Neural progenitor cell (in vitro differentiated cells): ENCODE results near the gene ACAD9. TPM values are rescaled to one million over a fixed set of nuclear protein-coding genes. Genes with fewer than 3 reads are reported as not detected.

ENCODE experiments used
- DNase-seq: peaks from one replicate; pipeline ENCODE4 v3.0.0-alpha.2; 2016; ENCODE audit warnings: low spot score
- H2AFZ ChIP-seq: fragments of 200-600 bp; sonication (generic); replicated peaks from 2 replicates; pipeline ENCODE4 v1.6.1; 2016; ENCODE audit warnings: antibody characterized with exemption
- H3F3A ChIP-seq: fragments of 200-600 bp; sonication (generic); 2 replicates; pipeline ENCODE4 v1.6.1; 2016; ENCODE audit warnings: antibody characterized with exemption, low read depth
- H3K27ac ChIP-seq: fragments of 200-600 bp; sonication (generic); 2 replicates; pipeline ENCODE4 v1.5.1; 2016; ENCODE audit warnings: mild to moderate bottlenecking
- H3K27me3 ChIP-seq: fragments of 200-600 bp; sonication (generic); 2 replicates; pipeline ENCODE4 v1.6.1; 2016; ENCODE audit warnings: mild to moderate bottlenecking, moderate library complexity
- H3K36me3 ChIP-seq: fragments of 200-600 bp; sonication (generic); 2 replicates; pipeline ENCODE4 v1.5.1; 2016
- H3K4me1 ChIP-seq: fragments of 200-600 bp; sonication (generic); 2 replicates; pipeline ENCODE4 v1.6.1; 2016; ENCODE audit warnings: mixed run types
- H3K4me2 ChIP-seq: fragments of 200-600 bp; sonication (generic); 2 replicates; pipeline ENCODE4 v1.6.1; 2016
- H3K4me3 ChIP-seq: fragments of 200-600 bp; sonication (generic); 2 replicates; pipeline ENCODE4 v1.5.1; 2016
- H3K79me2 ChIP-seq: fragments of 200-600 bp; sonication (generic); 2 replicates; pipeline ENCODE4 v1.6.1; 2016; ENCODE audit warnings: low read depth
- H3K9ac ChIP-seq: fragments of 200-600 bp; sonication (generic); 2 replicates; pipeline ENCODE4 v1.6.1; 2016
- H3K9me3 ChIP-seq: fragments of 200-600 bp; sonication (generic); 2 replicates; pipeline ENCODE4 v1.5.1; 2016; ENCODE audit warnings: low read depth
- H4K20me1 ChIP-seq: fragments of 200-600 bp; sonication (generic); 2 replicates; pipeline ENCODE4 v1.6.1; 2016; ENCODE audit warnings: low read depth
- H3K27ac Mint-ChIP-seq: 3 replicates; pipeline ENCODE4 v1.8.0; 2021; ENCODE audit warnings: mixed read lengths
- H3K27me3 Mint-ChIP-seq: 2 replicates; pipeline ENCODE4 v1.8.0; 2022; ENCODE audit warnings: low read depth, mild to moderate bottlenecking, inconsistent platforms, moderate library complexity, mixed read lengths; ENCODE audit not compliant: insufficient read depth
- H3K36me3 Mint-ChIP-seq: 3 replicates; pipeline ENCODE4 v1.8.0; 2021; ENCODE audit warnings: mixed read lengths
- H3K4me1 Mint-ChIP-seq: 3 replicates; pipeline ENCODE4 v1.8.0; 2021; ENCODE audit warnings: mixed read lengths
- H3K4me3 Mint-ChIP-seq: 3 replicates; pipeline ENCODE4 v1.8.0; 2021; ENCODE audit warnings: mild to moderate bottlenecking, moderate library complexity, mixed read lengths
- H3K9me3 Mint-ChIP-seq: 3 replicates; pipeline ENCODE4 v1.8.0; 2020; ENCODE audit warnings: mixed read lengths
- EZH2 ChIP-seq: fragments of 200-600 bp; sonication (generic); IDR thresholded peaks from 2 replicates; pipeline ENCODE4 v1.6.1; 2017; ENCODE audit warnings: antibody characterized with exemption, mild to moderate bottlenecking, moderate library complexity
- EZH2phosphoT487 ChIP-seq: fragments of 200-600 bp; sonication (generic); IDR thresholded peaks from 2 replicates; pipeline ENCODE4 v1.6.1; 2017; ENCODE audit warnings: antibody characterized with exemption
- total RNA-seq: library from RNA; depleted of rRNA; stranded (reverse); fragments of >200 nt; gene quantifications from 2 replicates; pipeline ENCODE4 v1.2.3, GENCODE V29; 2015; ENCODE audit warnings: low replicate concordance
- TF ChIP-seq, protein P1 (sequence below): fragments of 200-600 bp; sonication (generic); IDR thresholded peaks from 2 replicates; pipeline ENCODE4 v1.5.1; 2017; ENCODE audit warnings: antibody characterized with exemption, mild to moderate bottlenecking

Gene ACAD9
- total RNA-seq, 1 donor from 2014 or later = 25.0 TPM

DNA sequence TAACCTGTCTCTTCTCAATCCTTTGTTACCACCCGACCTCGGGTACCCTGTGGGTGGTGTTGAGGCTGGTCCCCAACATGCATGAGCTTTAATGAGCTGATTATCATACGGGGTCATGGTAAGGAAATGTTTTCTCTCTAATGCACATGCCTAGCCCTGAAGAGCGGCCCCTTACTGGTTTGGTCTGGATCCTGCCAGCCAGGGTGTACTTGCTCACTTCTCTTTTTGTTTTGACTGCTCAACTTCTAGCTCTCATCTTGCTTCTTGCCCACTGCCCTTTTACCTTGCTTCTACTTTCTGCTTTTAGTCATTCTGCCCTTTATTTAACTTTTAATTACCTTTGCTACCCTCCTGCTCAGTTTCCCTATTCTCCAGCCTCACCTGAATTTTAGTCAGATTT is 44.3 kb upstream of the ACAD9 start:
- H3K27ac ChIP-seq = no peak overlapping the region
- H3K27me3 ChIP-seq = no peaks in the 10 kb centered on the region
- no peak overlapping the region for H3K9ac ChIP-seq
- Mint-ChIP-seq H3K27ac (no peak overlapping the region), H3K27me3 (no peaks in the 10 kb centered on the region), H3K36me3 (no peaks in the 10 kb centered on the region), H3K4me1 (no peaks in the 10 kb centered on the region), H3K9me3 (no peaks in the 10 kb centered on the region), H3K4me3 (no peak overlapping the region)
- no peak overlapping the region for H3K4me3 ChIP-seq
- H3K4me1 ChIP-seq = no peaks in the 10 kb centered on the region
- no peak overlapping the region for H2AFZ ChIP-seq
- no peak for TF ChIP-seq EZH2
- no peak for TF ChIP-seq EZH2phosphoT487
- DNase-seq = no peak
- no peaks in the 10 kb centered on the region for H4K20me1 ChIP-seq
- no peaks in the 10 kb centered on the region for H3K79me2 ChIP-seq
- H3K9me3 ChIP-seq = no peaks in the 10 kb centered on the region
- H3K4me2 ChIP-seq = no peak overlapping the region
- H3F3A ChIP-seq = no peaks in the 10 kb centered on the region
- no peaks in the 10 kb centered on the region for H3K36me3 ChIP-seq

DNA sequence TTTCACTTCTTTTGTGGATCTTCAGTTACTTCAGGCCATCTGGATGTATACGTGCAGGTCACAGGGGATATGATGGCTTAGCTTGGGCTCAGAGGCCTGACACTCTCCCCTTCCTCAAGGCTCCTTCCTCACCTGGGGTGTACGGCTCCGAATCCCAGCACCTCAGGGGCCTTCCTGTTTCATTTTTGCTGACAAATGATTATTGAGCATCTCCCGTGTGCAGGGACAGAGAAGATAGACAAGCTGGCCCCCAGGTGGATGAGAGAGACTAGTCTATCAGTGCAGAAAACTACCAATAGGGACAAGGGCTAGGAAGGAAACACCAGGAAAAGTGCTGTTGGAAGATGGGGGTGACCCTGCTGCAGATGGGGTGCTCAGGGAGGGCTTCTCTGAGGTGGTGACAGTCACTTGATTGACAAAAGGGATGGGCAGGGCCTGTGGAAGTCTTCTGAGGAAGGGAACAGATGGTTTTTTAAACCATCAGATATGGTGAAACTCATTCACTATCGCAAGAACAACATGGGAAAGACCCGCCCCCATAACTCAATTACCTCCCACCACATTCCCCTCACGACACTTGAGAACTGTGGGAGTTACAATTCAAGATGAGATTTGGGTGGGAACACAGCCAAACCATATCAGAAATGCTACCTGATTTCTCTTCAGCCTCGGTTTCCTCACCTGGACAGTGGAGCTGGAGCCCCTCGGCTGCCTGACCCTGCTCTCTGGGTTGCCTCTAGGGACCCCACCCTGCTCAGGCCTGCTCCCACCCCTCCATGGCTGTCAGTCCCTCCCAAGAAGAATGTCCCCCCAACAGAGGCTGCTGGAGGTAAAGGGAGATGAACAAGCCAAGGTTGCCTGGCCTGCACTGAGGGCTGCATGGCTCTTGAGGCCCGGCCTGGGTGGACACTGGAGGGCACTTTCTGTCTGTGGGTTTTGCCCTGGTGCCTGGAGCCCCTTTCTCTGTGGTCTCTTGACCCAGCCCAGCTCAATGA is 37.2 kb upstream of the ACAD9 start:
- H3K4me2 ChIP-seq = no peak overlapping the region
- H3K9me3 ChIP-seq = no peaks in the 10 kb centered on the region
- no peaks in the 10 kb centered on the region for H3K79me2 ChIP-seq
- H3K36me3 ChIP-seq = no peaks in the 10 kb centered on the region
- H3K27ac ChIP-seq = no peak overlapping the region
- peaks cover 6% of the 10 kb centered on the region for H3K4me1 ChIP-seq
- DNase-seq = no peak
- no peak overlapping the region for H3K4me3 ChIP-seq
- peaks cover 3% of the 10 kb centered on the region for H3K27me3 Mint-ChIP-seq
- H3F3A ChIP-seq = no peaks in the 10 kb centered on the region
- TF ChIP-seq EZH2 = no peak
- H3K4me3 Mint-ChIP-seq = no peak overlapping the region
- peaks cover 14% of the 10 kb centered on the region for H3K4me1 Mint-ChIP-seq
- H4K20me1 ChIP-seq = no peaks in the 10 kb centered on the region
- H3K9ac ChIP-seq = no peak overlapping the region
- peak overlapping the region; percentile 14 for H3K27ac Mint-ChIP-seq
- no peaks in the 10 kb centered on the region for H3K9me3 Mint-ChIP-seq
- no peak overlapping the region for H2AFZ ChIP-seq
- H3K27me3 ChIP-seq = no peaks in the 10 kb centered on the region
- no peaks in the 10 kb centered on the region for H3K36me3 Mint-ChIP-seq

DNA sequence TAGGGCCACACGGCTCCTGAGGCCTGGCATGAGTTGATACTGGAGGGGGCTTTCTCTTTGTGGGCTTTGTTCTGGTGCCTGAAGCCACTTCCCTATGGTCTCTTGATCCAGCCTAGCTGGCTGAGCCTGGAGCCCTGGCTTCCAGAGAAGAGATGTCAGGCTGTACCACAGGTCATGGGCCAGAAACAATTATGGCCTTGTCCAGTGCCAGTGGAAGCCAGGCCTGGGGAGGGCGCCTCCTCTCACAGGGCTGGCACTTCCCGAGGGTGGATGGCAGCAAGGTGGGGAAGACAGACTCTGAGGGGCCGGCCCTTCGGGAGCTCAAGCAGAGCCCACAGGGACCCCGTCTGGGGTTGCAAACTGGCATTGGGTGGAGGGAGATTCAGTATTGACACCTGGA is 34.9 kb upstream of the ACAD9 start:
- H3K9ac ChIP-seq = no peak overlapping the region
- H3K9me3 Mint-ChIP-seq = no peaks in the 10 kb centered on the region
- H3K4me3 ChIP-seq = no peak overlapping the region
- H3K27me3 Mint-ChIP-seq = peaks cover 3% of the 10 kb centered on the region
- H3K79me2 ChIP-seq = no peaks in the 10 kb centered on the region
- no peak overlapping the region for H3K4me2 ChIP-seq
- no peaks in the 10 kb centered on the region for H3K36me3 Mint-ChIP-seq
- H3K9me3 ChIP-seq = no peaks in the 10 kb centered on the region
- TF ChIP-seq EZH2 = no peak
- H3K27me3 ChIP-seq = no peaks in the 10 kb centered on the region
- H4K20me1 ChIP-seq = no peaks in the 10 kb centered on the region
- H3K27ac ChIP-seq = no peak overlapping the region
- no peak for DNase-seq
- H3K27ac Mint-ChIP-seq = no peak overlapping the region
- peaks cover 14% of the 10 kb centered on the region for H3K4me1 Mint-ChIP-seq
- peaks cover 6% of the 10 kb centered on the region for H3K4me1 ChIP-seq
- H2AFZ ChIP-seq = no peak overlapping the region
- no peaks in the 10 kb centered on the region for H3F3A ChIP-seq
- no peaks in the 10 kb centered on the region for H3K36me3 ChIP-seq
- H3K4me3 Mint-ChIP-seq = no peak overlapping the region

DNA sequence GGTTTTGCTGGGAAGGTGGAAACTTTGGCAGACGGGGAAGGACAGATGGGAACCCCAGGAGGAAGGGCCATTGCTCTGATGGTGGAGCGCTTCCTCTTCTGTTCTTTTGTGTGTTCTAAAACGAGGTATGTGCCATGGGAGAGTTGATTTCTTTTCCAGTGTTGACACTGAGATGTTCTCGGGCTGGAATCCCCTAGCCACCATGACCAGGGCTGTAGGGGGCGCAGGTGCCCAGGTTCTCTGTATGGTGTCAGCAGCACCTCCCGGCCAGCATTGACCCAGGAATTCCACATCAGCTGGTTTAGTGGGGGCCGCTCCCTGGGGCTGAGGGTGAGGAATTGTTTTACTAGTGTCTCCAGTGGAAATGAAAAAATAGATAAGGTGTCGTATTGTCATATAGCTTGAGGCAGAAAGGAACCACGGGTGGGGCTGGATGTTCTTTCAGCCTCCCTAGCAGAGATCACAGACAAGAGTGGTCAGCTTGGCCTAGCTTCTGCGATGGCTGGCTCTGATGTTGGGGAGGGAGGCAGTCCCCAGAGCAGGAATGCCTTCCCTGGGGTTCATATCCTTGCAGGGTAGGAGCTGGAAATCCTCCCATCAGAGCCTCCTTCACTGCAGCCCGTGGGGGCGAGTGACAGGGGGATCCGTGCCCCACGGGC is 34.2 kb upstream of the ACAD9 start:
- no peaks in the 10 kb centered on the region for H3K36me3 Mint-ChIP-seq
- no peak overlapping the region for H2AFZ ChIP-seq
- DNase-seq = peak; percentile 47

More for the DNA sequence above, 34.2 kb upstream of the ACAD9 start:
- Histone ChIP-seq H3K9me3 (no peaks in the 10 kb centered on the region), H3K79me2 (no peaks in the 10 kb centered on the region), H3K27ac (no peak overlapping the region), H3K9ac (no peak overlapping the region), H3K27me3 (no peaks in the 10 kb centered on the region), H4K20me1 (no peaks in the 10 kb centered on the region), H3K4me2 (peak overlapping the region; percentile 77), H3K36me3 (no peaks in the 10 kb centered on the region), H3K4me1 (peaks cover 6% of the 10 kb centered on the region), H3F3A (no peaks in the 10 kb centered on the region), H3K4me3 (peak overlapping the region; percentile 24)
- Mint-ChIP-seq H3K27ac (peak overlapping the region; percentile 67), H3K27me3 (peaks cover 3% of the 10 kb centered on the region), H3K9me3 (no peaks in the 10 kb centered on the region), H3K4me3 (peak overlapping the region; percentile 79), H3K4me1 (peaks cover 17% of the 10 kb centered on the region)
- TF ChIP-seq EZH2phosphoT487 (no peak), EZH2 (no peak)
- TF ChIP-seq, protein P1, sequence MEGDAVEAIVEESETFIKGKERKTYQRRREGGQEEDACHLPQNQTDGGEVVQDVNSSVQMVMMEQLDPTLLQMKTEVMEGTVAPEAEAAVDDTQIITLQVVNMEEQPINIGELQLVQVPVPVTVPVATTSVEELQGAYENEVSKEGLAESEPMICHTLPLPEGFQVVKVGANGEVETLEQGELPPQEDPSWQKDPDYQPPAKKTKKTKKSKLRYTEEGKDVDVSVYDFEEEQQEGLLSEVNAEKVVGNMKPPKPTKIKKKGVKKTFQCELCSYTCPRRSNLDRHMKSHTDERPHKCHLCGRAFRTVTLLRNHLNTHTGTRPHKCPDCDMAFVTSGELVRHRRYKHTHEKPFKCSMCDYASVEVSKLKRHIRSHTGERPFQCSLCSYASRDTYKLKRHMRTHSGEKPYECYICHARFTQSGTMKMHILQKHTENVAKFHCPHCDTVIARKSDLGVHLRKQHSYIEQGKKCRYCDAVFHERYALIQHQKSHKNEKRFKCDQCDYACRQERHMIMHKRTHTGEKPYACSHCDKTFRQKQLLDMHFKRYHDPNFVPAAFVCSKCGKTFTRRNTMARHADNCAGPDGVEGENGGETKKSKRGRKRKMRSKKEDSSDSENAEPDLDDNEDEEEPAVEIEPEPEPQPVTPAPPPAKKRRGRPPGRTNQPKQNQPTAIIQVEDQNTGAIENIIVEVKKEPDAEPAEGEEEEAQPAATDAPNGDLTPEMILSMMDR = peak; percentile 51
